ENCODE measurements around the gene PLPPR4. TPM values are rescaled to one million over a fixed set of nuclear protein-coding genes. Genes with fewer than 3 reads are reported as not detected.
"Not testable (repeated sequence)": the region's sequence is repeated elsewhere in the genome, so short reads cannot be mapped to it uniquely, and the experiment has no call there.

The PLPPR4 gene
- total RNA-seq, 1 donor from 2014 or later = 0.92 TPM

GRCh38 chr1:99277066-99277465, 12.8 kb downstream of the PLPPR4 start:
- H3K27me3 Mint-ChIP-seq (ENCODE audit: low read depth) = peaks cover 11% of the 10 kb centered on the region
- TF ChIP-seq, protein P1, sequence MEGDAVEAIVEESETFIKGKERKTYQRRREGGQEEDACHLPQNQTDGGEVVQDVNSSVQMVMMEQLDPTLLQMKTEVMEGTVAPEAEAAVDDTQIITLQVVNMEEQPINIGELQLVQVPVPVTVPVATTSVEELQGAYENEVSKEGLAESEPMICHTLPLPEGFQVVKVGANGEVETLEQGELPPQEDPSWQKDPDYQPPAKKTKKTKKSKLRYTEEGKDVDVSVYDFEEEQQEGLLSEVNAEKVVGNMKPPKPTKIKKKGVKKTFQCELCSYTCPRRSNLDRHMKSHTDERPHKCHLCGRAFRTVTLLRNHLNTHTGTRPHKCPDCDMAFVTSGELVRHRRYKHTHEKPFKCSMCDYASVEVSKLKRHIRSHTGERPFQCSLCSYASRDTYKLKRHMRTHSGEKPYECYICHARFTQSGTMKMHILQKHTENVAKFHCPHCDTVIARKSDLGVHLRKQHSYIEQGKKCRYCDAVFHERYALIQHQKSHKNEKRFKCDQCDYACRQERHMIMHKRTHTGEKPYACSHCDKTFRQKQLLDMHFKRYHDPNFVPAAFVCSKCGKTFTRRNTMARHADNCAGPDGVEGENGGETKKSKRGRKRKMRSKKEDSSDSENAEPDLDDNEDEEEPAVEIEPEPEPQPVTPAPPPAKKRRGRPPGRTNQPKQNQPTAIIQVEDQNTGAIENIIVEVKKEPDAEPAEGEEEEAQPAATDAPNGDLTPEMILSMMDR (IDR thresholded peaks at IDR 0.05) = no peak
- peaks cover 6% of the 10 kb centered on the region for H3K9me3 Mint-ChIP-seq (ENCODE audit: low read depth)
- H3K36me3 Mint-ChIP-seq (ENCODE audit: low read depth) = no peaks in the 10 kb centered on the region
- no peak overlapping the region for H3K27ac Mint-ChIP-seq (ENCODE audit: unreplicated experiment)
- no peaks in the 10 kb centered on the region for H3K4me1 Mint-ChIP-seq (ENCODE audit: low read depth)
- DNase-seq (ENCODE audit: low spot score) = no peak
- H3K4me3 Mint-ChIP-seq (ENCODE audit: unreplicated experiment) = no peak overlapping the region

GRCh38 chr1:99279525-99279924, 15.2 kb downstream of the PLPPR4 start:
- no peak for DNase-seq (ENCODE audit: low spot score)
- peaks cover 17% of the 10 kb centered on the region for H3K27me3 Mint-ChIP-seq (ENCODE audit: low read depth)
- no peaks in the 10 kb centered on the region for H3K4me1 Mint-ChIP-seq (ENCODE audit: low read depth)
- no peak overlapping the region for H3K27ac Mint-ChIP-seq (ENCODE audit: unreplicated experiment)
- H3K9me3 Mint-ChIP-seq (ENCODE audit: low read depth) = peaks cover 3% of the 10 kb centered on the region
- no peaks in the 10 kb centered on the region for H3K36me3 Mint-ChIP-seq (ENCODE audit: low read depth)
- TF ChIP-seq, protein P1 (IDR thresholded peaks at IDR 0.05) = no peak
- H3K4me3 Mint-ChIP-seq (ENCODE audit: unreplicated experiment) = no peak overlapping the region

GRCh38 chr1:99281105-99281504, 16.8 kb downstream of the PLPPR4 start:
- Mint-ChIP-seq H3K4me1 (ENCODE audit: low read depth) (no peaks in the 10 kb centered on the region), H3K27me3 (ENCODE audit: low read depth) (peaks cover 18% of the 10 kb centered on the region), H3K36me3 (ENCODE audit: low read depth) (no peaks in the 10 kb centered on the region), H3K27ac (ENCODE audit: unreplicated experiment) (no peak overlapping the region), H3K4me3 (ENCODE audit: unreplicated experiment) (no peak overlapping the region), H3K9me3 (ENCODE audit: low read depth) (peaks cover 3% of the 10 kb centered on the region)
- no peak for DNase-seq (ENCODE audit: low spot score)
- TF ChIP-seq, protein P1 (IDR thresholded peaks at IDR 0.05) = no peak

DNA sequence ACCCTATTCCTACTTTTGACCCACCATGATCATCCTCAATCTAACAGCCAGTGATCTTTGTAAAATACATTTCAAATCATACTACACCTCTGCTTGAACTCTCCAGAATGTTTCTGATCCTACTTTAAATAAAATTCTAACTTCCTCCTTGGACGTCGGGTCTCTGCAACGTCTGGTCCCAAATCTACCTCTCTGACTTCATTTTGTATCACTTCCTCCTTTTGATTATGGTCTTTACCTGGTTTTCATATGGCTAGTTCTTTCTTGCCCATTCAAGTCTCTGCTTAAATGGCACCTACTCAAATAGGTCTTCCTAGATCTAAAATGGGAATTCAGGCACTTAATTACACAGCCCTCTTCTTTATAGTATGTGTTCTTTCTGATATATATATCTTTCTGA, 18.2 kb downstream of the PLPPR4 start:
- TF ChIP-seq, protein P1 (IDR thresholded peaks at IDR 0.05) = no peak
- peaks cover 21% of the 10 kb centered on the region for H3K27me3 Mint-ChIP-seq (ENCODE audit: low read depth)
- no peaks in the 10 kb centered on the region for H3K4me1 Mint-ChIP-seq (ENCODE audit: low read depth)
- H3K9me3 Mint-ChIP-seq (ENCODE audit: low read depth) = peaks cover 4% of the 10 kb centered on the region
- no peaks in the 10 kb centered on the region for H3K36me3 Mint-ChIP-seq (ENCODE audit: low read depth)
- H3K27ac Mint-ChIP-seq (ENCODE audit: unreplicated experiment) = no peak overlapping the region
- DNase-seq (ENCODE audit: low spot score) = no peak
- H3K4me3 Mint-ChIP-seq (ENCODE audit: unreplicated experiment) = no peak overlapping the region

DNA sequence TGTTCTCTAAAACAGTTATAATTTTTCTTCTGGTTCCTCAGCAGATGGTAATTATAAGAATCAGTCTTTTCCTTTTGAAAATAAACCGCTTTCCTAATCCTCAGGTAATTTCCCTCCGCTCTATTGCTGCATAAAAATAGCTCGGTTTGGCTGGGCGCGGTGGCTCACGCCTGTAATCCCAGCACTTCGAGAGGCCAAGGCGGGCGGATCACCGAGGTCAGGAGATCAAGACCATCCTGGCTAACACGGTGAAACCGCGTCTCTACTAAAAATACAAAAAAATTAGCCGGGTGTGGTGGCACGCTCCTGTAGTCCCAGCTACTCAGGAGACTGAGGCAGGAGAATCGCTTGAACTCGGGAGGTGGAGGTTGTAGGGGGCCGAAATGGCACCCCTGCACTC, 19.2 kb downstream of the PLPPR4 start:
- not testable (repeated sequence) for H3K4me1 Mint-ChIP-seq (ENCODE audit: low read depth); H3K27ac Mint-ChIP-seq (ENCODE audit: unreplicated experiment); H3K9me3 Mint-ChIP-seq (ENCODE audit: low read depth); H3K36me3 Mint-ChIP-seq (ENCODE audit: low read depth); H3K4me3 Mint-ChIP-seq (ENCODE audit: unreplicated experiment); DNase-seq (ENCODE audit: low spot score)
- H3K27me3 Mint-ChIP-seq (ENCODE audit: low read depth) = peaks cover 21% of the 10 kb centered on the region

DNA sequence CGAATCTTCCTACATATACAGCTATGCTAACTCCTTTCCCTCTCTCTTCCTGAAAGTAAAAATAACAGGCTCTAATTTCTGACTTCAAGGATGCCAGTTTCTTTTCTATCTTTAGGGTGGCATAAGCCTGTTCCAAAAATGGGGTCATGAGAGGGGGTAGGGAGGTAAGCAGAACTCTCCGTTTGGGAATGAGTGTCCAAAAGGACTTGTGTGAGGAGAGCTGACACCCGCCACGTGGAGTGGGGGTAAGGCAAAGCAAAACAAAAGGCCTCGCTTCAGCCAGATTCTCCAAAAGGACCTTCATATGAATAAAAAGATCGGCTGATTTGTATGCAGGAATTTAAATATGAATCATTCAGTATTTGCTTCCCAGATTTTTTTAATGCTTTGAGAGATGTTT, 28.6 kb downstream of the PLPPR4 start:
- Mint-ChIP-seq H3K9me3 (ENCODE audit: low read depth) (peaks cover 13% of the 10 kb centered on the region), H3K27me3 (ENCODE audit: low read depth) (peaks cover 7% of the 10 kb centered on the region), H3K4me3 (ENCODE audit: unreplicated experiment) (no peak overlapping the region), H3K4me1 (ENCODE audit: low read depth) (peaks cover 5% of the 10 kb centered on the region), H3K36me3 (ENCODE audit: low read depth) (peaks cover 1% of the 10 kb centered on the region), H3K27ac (ENCODE audit: unreplicated experiment) (no peak overlapping the region)
- TF ChIP-seq, protein P1 (IDR thresholded peaks at IDR 0.05) = no peak
- no peak for DNase-seq (ENCODE audit: low spot score)
